Stimulated activated CD4-positive, alpha-beta T cell treated with anti-CD3 and anti-CD28 coated beads, TNF-alpha, amount 100 ng/mL, for 48 hours (primary cell): ENCODE data around the gene ZNF629.

Experiments
- DNase-seq, 3 donors: peaks; one replicate each; pipeline ENCODE4 v3.0.0-alpha.2; 2020; ENCODE audit warnings: low read depth in 3 of 3

ZNF629 gene

GRCh38 chr16:30786115-30786935 is 680 bp downstream of the ZNF629 start:
- DNase-seq: no peak

- DNase-seq: no peak
Observed at GRCh38 chr16:30785126-30786106, 1.6 kb downstream of the ZNF629 start.

- DNase-seq: no peak
Observed at GRCh38 chr16:30784215-30784614, 2.8 kb downstream of the ZNF629 start.

GRCh38 chr16:30783280-30784109 is 3.5 kb downstream of the ZNF629 start:
- DNase-seq: no peak

GRCh38 chr16:30782486-30783279 is 4.3 kb downstream of the ZNF629 start:
- no peak for DNase-seq

- DNase-seq: no peak
Observed at GRCh38 chr16:30780549-30780948, 6.5 kb downstream of the ZNF629 start.

- DNase-seq: no peak
Observed at GRCh38 chr16:30780021-30780420, 7.0 kb downstream of the ZNF629 start.

GRCh38 chr16:30779596-30779995 is 7.4 kb downstream of the ZNF629 start:
- no peak for DNase-seq

- DNase-seq: no peak
Observed at GRCh38 chr16:30778549-30779244, 8.3 kb downstream of the ZNF629 start.

- DNase-seq: no peak
Observed at GRCh38 chr16:30777591-30778297, 9.3 kb downstream of the ZNF629 start.

- peak in 2 of 3 donors; percentile 40 to 53 for DNase-seq
Observed at GRCh38 chr16:30775392-30776188, 11.4 kb downstream of the ZNF629 start.

GRCh38 chr16:30775131-30775391 is 11.9 kb downstream of the ZNF629 start:
- no peak for DNase-seq

- DNase-seq: no peak
Observed at GRCh38 chr16:30774367-30775130, 12.5 kb downstream of the ZNF629 start.

GRCh38 chr16:30773826-30774225 is 13.2 kb downstream of the ZNF629 start:
- no peak for DNase-seq

- DNase-seq: no peak
Observed at GRCh38 chr16:30771726-30772125, 15.3 kb downstream of the ZNF629 start.

GRCh38 chr16:30769379-30770089 is 17.5 kb downstream of the ZNF629 start:
- no peak for DNase-seq

- DNase-seq: no peak
Observed at GRCh38 chr16:30768583-30769181, 18.3 kb downstream of the ZNF629 start.
